LNCaP clone FGC (cell line): ENCODE data around the gene UGT1A10.
"Not testable (repeated sequence)": the region's sequence is repeated elsewhere in the genome, so short reads cannot be mapped to it uniquely, and the experiment has no call there.

Source experiments
- DNase-seq: peaks from one replicate; pipeline ENCODE4 v3.0.0-alpha.2; 2011; ENCODE audit warnings: low read depth
- H3K4me3 ChIP-seq: 2 replicates; pipeline ENCODE4 v1.5.1; 2011; ENCODE audit warnings: mild to moderate bottlenecking, low read depth, low read length, control low read depth
- CTCF ChIP-seq: IDR thresholded peaks from 2 replicates; pipeline ENCODE4 v1.5.1; 2012; ENCODE audit warnings: mild to moderate bottlenecking; ENCODE audit not compliant: control insufficient read depth, insufficient read depth; ENCODE audit errors: extremely low read depth

The UGT1A10 gene

GRCh38 chr2:233603520-233603919 is 32.7 kb upstream of the UGT1A10 start:
- no peak for TF ChIP-seq CTCF
- DNase-seq = no peak
- no peak overlapping the region for H3K4me3 ChIP-seq

- DNase-seq = no peak
- H3K4me3 ChIP-seq = no peak overlapping the region
Measured at GRCh38 chr2:233604826-233605225, 31.4 kb upstream of the UGT1A10 start.

GRCh38 chr2:233605680-233606079 is 30.6 kb upstream of the UGT1A10 start:
- DNase-seq = no peak
- TF ChIP-seq CTCF = no peak
- H3K4me3 ChIP-seq = no peak overlapping the region

More at GRCh38 chr2:233604826-233605225, 31.4 kb upstream of the UGT1A10 start:
- no peak for TF ChIP-seq CTCF

- DNase-seq = no peak
- TF ChIP-seq CTCF = no peak
- no peak overlapping the region for H3K4me3 ChIP-seq
Measured at GRCh38 chr2:233611284-233611683, 25.0 kb upstream of the UGT1A10 start.

- DNase-seq, H3K4me3 ChIP-seq: not testable (repeated sequence)
Measured at GRCh38 chr2:233617476-233617875, 18.8 kb upstream of the UGT1A10 start, which contains the start of gene UGT1A8. Gene UGT1A8 (plus strand): TSS chr2:233617633. CDS start chr2:233617708, 75 bp downstream.

GRCh38 chr2:233620204-233620603 is 16.0 kb upstream of the UGT1A10 start:
- no peak for DNase-seq
- no peak for TF ChIP-seq CTCF
- no peak overlapping the region for H3K4me3 ChIP-seq

- not testable (repeated sequence) for DNase-seq
Measured at GRCh38 chr2:233621863-233622262, 14.4 kb upstream of the UGT1A10 start.

GRCh38 chr2:233627331-233628025 is 8.8 kb upstream of the UGT1A10 start:
- no peak for TF ChIP-seq CTCF
- no peak for DNase-seq
- no peak overlapping the region for H3K4me3 ChIP-seq

More at GRCh38 chr2:233621863-233622262, 14.4 kb upstream of the UGT1A10 start:
- H3K4me3 ChIP-seq = not testable (repeated sequence)
